K562 (cell line): ENCODE results near the gene COL25A1. TPM values are rescaled to one million over a fixed set of nuclear protein-coding genes. Genes with fewer than 3 reads are reported as not detected.

Experiments
- CCNT2 ChIP-seq: IDR thresholded peaks from 2 replicates; pipeline ENCODE4 v1.6.1; 2011; ENCODE audit warnings: borderline replicate concordance, low read depth, mild to moderate bottlenecking, moderate library complexity, mixed read lengths, low read length; ENCODE audit not compliant: insufficient read length; ENCODE audit errors: extremely low read depth
- FOXA3 ChIP-seq, 2 experiments: fragments of 450-650 bp in 1 of 2; sonication (generic) in 1 of 2; formaldehyde crosslinking; IDR thresholded peaks in 1 of 2; conservative IDR thresholded peaks in 1 of 2; 2 replicates each; pipeline versions ENCODE4 v1.4.0 to v1.8.0; 2020 to 2022; ENCODE audit warnings: mild to moderate bottlenecking in 2 of 2, missing genetic modification reagents in 1 of 2
- GABPB1 ChIP-seq: sonication (generic); formaldehyde crosslinking; IDR thresholded peaks from 2 replicates; pipeline ENCODE4 v1.8.0; 2022; ENCODE audit warnings: mild to moderate bottlenecking, missing genetic modification reagents
- MAFG ChIP-seq: fragments of 450-650 bp; conservative IDR thresholded peaks from 2 replicates; pipeline ENCODE4 v1.6.1; 2016; ENCODE audit warnings: missing genetic modification characterization, missing compliant biosample characterization
- NFE2 ChIP-seq: IDR thresholded peaks from 2 replicates; pipeline ENCODE4 v1.6.1; 2014; ENCODE audit warnings: antibody characterized with exemption, low read depth
- PBX2 ChIP-seq, 2 experiments: IDR thresholded peaks in 1 of 2; conservative IDR thresholded peaks in 1 of 2; 2 replicates each; pipeline ENCODE4 v1.6.1; 2016; ENCODE audit warnings: low read depth in 2 of 2, mild to moderate bottlenecking in 1 of 2, missing compliant biosample characterization in 1 of 2, missing genetic modification characterization in 1 of 2, moderate library complexity in 1 of 2
- POLR2AphosphoS2 ChIP-seq: IDR thresholded peaks from 2 replicates; pipeline ENCODE4 v1.6.1; 2012; ENCODE audit warnings: low read length, improper control_type of control experiment
- ZNF165 ChIP-seq: fragments of 250-450 bp; sonication (Bioruptor Pico); IDR thresholded peaks from 2 replicates; pipeline ENCODE4 v1.4.0; 2020; ENCODE audit warnings: borderline replicate concordance
- polyA plus RNA-seq, 8 experiments: library from polyadenylated mRNA; depleted of rRNA in 4 of 8; stranded (reverse) in 5 of 8; unstranded in 3 of 8; fragments of >200 nt; fragmentation: Nextera tagmentation in 2 of 8; fragmentation: Illumina TruSeq in 1 of 8; extraction: Ambion mirVana in 2 of 8; extraction: Trizol in 1 of 8; gene quantifications; 2 replicates each; pipeline versions ENCODE4 v1.2.1 to v1.2.3, GENCODE V29; 2011 to 2014; ENCODE audit warnings: inconsistent platforms in 1 of 8, missing spikeins in 1 of 8
- total RNA-seq, 7 experiments: library from RNA; depleted of rRNA in 6 of 7; stranded (reverse); fragments of >200 nt in 6 of 7; fragmentation: Illumina TruSeq in 2 of 7; extraction: Trizol in 2 of 7; gene quantifications; 2 replicates each; pipeline versions ENCODE4 v1.2.1 to v1.2.3, GENCODE V29; 2011 to 2021; ENCODE audit warnings: low replicate concordance in 1 of 7
- TF ChIP-seq, protein P1 (sequence below): fragments of 200-800 bp; sonication (Bioruptor generic); IDR thresholded peaks from 2 replicates; pipeline ENCODE4 v1.6.1; 2016; ENCODE audit warnings: missing genetic modification characterization, missing compliant biosample characterization

Gene COL25A1
- total and polyA plus RNA-seq, 9 of the 15 experiments (the other 6 are each of a cell fraction or from before 2014, with no cell fraction given): 0.03 to 0.62 (median 0.27) TPM

GRCh38 chr4:108954880-108955279 is 347.6 kb downstream of the COL25A1 start (continued):
- TF ChIP-seq ZNF165: no peak
- TF ChIP-seq POLR2AphosphoS2: no peak
- TF ChIP-seq NFE2: peak; percentile 49
- TF ChIP-seq MAFG: no peak
- 0 out of 2 replicates have a peak, but pooled peaks have one; percentile 18 for TF ChIP-seq PBX2 (CRISPR knock-in tag; IDR thresholded peaks at IDR 0.05; ENCODE audit: low read depth)
- no peak for TF ChIP-seq PBX2 (tag; conservative IDR thresholded peaks at IDR 0.05; ENCODE audit: low read depth)
- TF ChIP-seq FOXA3 (CRISPR knock-in tag; conservative IDR thresholded peaks at IDR 0.05 in 1 of 2, IDR thresholded peaks at IDR 0.05 in 1 of 2): no peak
- TF ChIP-seq GABPB1 (CRISPR knock-in tag): no peak
- peak; percentile 25 for TF ChIP-seq CCNT2
- TF ChIP-seq, protein P1, sequence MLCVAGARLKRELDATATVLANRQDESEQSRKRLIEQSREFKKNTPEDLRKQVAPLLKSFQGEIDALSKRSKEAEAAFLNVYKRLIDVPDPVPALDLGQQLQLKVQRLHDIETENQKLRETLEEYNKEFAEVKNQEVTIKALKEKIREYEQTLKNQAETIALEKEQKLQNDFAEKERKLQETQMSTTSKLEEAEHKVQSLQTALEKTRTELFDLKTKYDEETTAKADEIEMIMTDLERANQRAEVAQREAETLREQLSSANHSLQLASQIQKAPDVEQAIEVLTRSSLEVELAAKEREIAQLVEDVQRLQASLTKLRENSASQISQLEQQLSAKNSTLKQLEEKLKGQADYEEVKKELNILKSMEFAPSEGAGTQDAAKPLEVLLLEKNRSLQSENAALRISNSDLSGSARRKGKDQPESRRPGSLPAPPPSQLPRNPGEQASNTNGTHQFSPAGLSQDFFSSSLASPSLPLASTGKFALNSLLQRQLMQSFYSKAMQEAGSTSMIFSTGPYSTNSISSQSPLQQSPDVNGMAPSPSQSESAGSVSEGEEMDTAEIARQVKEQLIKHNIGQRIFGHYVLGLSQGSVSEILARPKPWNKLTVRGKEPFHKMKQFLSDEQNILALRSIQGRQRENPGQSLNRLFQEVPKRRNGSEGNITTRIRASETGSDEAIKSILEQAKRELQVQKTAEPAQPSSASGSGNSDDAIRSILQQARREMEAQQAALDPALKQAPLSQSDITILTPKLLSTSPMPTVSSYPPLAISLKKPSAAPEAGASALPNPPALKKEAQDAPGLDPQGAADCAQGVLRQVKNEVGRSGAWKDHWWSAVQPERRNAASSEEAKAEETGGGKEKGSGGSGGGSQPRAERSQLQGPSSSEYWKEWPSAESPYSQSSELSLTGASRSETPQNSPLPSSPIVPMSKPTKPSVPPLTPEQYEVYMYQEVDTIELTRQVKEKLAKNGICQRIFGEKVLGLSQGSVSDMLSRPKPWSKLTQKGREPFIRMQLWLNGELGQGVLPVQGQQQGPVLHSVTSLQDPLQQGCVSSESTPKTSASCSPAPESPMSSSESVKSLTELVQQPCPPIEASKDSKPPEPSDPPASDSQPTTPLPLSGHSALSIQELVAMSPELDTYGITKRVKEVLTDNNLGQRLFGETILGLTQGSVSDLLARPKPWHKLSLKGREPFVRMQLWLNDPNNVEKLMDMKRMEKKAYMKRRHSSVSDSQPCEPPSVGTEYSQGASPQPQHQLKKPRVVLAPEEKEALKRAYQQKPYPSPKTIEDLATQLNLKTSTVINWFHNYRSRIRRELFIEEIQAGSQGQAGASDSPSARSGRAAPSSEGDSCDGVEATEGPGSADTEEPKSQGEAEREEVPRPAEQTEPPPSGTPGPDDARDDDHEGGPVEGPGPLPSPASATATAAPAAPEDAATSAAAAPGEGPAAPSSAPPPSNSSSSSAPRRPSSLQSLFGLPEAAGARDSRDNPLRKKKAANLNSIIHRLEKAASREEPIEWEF (CRISPR knock-in tag): peak; percentile 61; the same call in 1 of the 2 replicates
- TF ChIP-seq, all 486 proteins: peak for 31
